ENCODE data around the gene TKTL1.

GRCh38 chrX:154354516-154354915 lies 58.9 kb downstream of the TKTL1 start:
- no peak for TF ChIP-seq CTCF (IDR thresholded peaks at IDR 0.05)
- no peak for TF ChIP-seq POLR2AphosphoS5 (IDR thresholded peaks at IDR 0.05)
- no peak for TF ChIP-seq EP300 (IDR thresholded peaks at IDR 0.05; ENCODE audit: low read depth)

Data from transverse colon (tissue), 4 donors.